Gastroesophageal sphincter (tissue), 4 donors: ENCODE measurements around the gene AGER. TPM values are rescaled to one million over a fixed set of nuclear protein-coding genes. Genes with fewer than 3 reads are reported as not detected.
"Not testable (repeated sequence)": the region's sequence is repeated elsewhere in the genome, so short reads cannot be mapped to it uniquely, and the experiment has no call there.

Source experiments
- ATAC-seq: fragments of 150-250 bp; one replicate; pipeline ENCODE4 v1.9.1; 2016; ENCODE audit warnings: mild to moderate bottlenecking, moderate library complexity
- H3K27ac ChIP-seq, 4 donors: fragments of 200-600 bp; sonication (generic) in 3 of 4; 1 replicate in 3 of 4; 2 replicates in 1 of 4; pipeline ENCODE4 v1.5.1; 2016 to 2019
- H3K27me3 ChIP-seq: fragments of 200-600 bp; sonication (generic); one replicate; pipeline ENCODE4 v1.5.1; 2019
- H3K36me3 ChIP-seq, 2 donors: fragments of 200-600 bp; sonication (generic); one replicate each; pipeline ENCODE4 v1.5.1; 2019; ENCODE audit warnings: control low read depth in 1 of 2
- H3K4me1 ChIP-seq, 3 donors: fragments of 200-600 bp; sonication (generic); 1 replicate in 2 of 3; 2 replicates in 1 of 3; pipeline ENCODE4 v1.5.1; 2016 to 2019; ENCODE audit warnings: control low read depth in 2 of 3
- H3K4me3 ChIP-seq, 2 donors: fragments of 200-600 bp; sonication (generic); one replicate each; pipeline ENCODE4 v1.5.1; 2019; ENCODE audit warnings: mild to moderate bottlenecking in 1 of 2, moderate library complexity in 1 of 2
- H3K9me3 ChIP-seq, 3 donors: fragments of 200-600 bp; sonication (generic); one replicate each; pipeline ENCODE4 v1.5.1; 2017 to 2019; ENCODE audit warnings: control low read depth in 2 of 3
- EP300 ChIP-seq: sonication (generic); formaldehyde crosslinking; IDR thresholded peaks from one replicate; pipeline ENCODE4 v1.6.1; 2017; ENCODE audit warnings: antibody characterized with exemption, mild to moderate bottlenecking
- POLR2A ChIP-seq, 2 donors: fragments of 450-650 bp; IDR thresholded peaks; one replicate each; pipeline ENCODE4 v1.6.1; 2017; ENCODE audit warnings: antibody characterized with exemption in 2 of 2, mild to moderate bottlenecking in 2 of 2, moderate library complexity in 1 of 2
- POLR2AphosphoS5 ChIP-seq: sonication (generic); formaldehyde crosslinking; IDR thresholded peaks from one replicate; pipeline ENCODE4 v1.6.1; 2017; ENCODE audit warnings: antibody characterized with exemption
- whole genome bisulfite sequencing, 2 donors: methylation state at CpG; one replicate each; pipeline ENCODE4 v1.1.5; 2018; ENCODE audit warnings: low coverage in 1 of 2; 5-methylcytosine and 5-hydroxymethylcytosine counted together
- total RNA-seq, 4 donors: library from RNA; depleted of rRNA; stranded (reverse); fragments of >200 nt; gene quantifications; one replicate each; pipeline ENCODE4 v1.1.0, GENCODE V29; 2016
- TF ChIP-seq, protein P1 (sequence below), 4 experiments: fragments of 200-600 bp in 2 of 4; fragments of 450-650 bp in 2 of 4; sonication (generic) in 1 of 4; IDR thresholded peaks; one replicate each; pipeline ENCODE4 v1.5.1; 2017 to 2019; ENCODE audit warnings: antibody characterized with exemption in 4 of 4, mild to moderate bottlenecking in 2 of 4, moderate library complexity in 2 of 4

The AGER gene
- total RNA-seq, 4 donors from 2014 or later, result 1.4 to 2.3 (median 1.6) TPM

DNA sequence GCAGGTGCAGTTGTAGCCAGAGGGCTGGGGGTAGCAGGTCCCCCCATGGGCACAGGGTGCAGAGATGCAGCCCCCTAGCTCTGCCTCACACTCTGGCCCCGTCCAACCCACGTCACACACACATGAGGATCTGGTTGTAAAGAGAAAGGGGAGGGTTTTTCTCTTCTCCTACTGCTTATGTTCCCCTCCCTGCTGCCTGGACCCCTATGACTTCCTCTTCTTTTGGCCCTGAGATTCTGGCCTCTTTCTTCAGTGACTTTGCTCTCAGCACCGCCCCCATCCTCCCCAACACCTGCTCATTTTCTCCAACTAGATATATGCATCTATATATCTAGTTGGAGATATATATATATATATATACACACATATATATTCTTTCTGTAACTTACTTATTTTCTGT lies 30.1 kb upstream of the AGER start:
- Histone ChIP-seq H3K27ac (no peak overlapping the region), H3K36me3 (no peaks in the 10 kb centered on the region), H3K4me3 (no peak overlapping the region), H3K4me1 (no peaks in the 10 kb centered on the region), H3K9me3 (no peaks in the 10 kb centered on the region), H3K27me3 (no peaks in the 10 kb centered on the region)
- TF ChIP-seq POLR2AphosphoS5 (no peak), EP300 (no peak), POLR2A (IDR thresholded peaks at IDR 0.05) (no peak)
- TF ChIP-seq, protein P1, sequence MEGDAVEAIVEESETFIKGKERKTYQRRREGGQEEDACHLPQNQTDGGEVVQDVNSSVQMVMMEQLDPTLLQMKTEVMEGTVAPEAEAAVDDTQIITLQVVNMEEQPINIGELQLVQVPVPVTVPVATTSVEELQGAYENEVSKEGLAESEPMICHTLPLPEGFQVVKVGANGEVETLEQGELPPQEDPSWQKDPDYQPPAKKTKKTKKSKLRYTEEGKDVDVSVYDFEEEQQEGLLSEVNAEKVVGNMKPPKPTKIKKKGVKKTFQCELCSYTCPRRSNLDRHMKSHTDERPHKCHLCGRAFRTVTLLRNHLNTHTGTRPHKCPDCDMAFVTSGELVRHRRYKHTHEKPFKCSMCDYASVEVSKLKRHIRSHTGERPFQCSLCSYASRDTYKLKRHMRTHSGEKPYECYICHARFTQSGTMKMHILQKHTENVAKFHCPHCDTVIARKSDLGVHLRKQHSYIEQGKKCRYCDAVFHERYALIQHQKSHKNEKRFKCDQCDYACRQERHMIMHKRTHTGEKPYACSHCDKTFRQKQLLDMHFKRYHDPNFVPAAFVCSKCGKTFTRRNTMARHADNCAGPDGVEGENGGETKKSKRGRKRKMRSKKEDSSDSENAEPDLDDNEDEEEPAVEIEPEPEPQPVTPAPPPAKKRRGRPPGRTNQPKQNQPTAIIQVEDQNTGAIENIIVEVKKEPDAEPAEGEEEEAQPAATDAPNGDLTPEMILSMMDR (IDR thresholded peaks at IDR 0.05), result no peak
- WGBS, 2 donors, result 54 to 67% methylated on average over 2 to 3 of the region's 3 CpGs
- no peak for ATAC-seq

DNA sequence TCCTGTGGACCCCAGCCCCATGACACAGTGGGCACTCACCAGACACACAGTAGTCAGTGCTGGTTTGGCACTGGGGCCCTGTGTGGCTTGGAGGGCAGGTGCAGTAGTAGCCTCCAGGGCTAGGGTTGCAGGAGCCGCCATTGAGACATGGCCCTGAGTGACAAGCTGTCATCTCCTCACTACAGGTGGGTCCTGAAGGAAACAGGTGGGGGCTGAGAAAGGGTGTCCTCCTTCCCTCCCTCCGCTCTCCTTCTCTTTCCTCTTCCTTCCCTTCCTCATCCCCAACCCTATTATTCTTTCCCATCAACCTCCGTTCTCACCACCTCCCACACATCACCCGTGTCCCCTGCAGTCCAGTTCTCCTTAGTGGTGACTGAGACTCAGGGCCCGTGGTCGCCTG lies 29.6 kb upstream of the AGER start:
- WGBS, 2 donors, result 82% methylated on average over 6 of the region's 6 CpGs; no CpG with 5 or more reads in 1 of the 2 donors
- no peak for ATAC-seq
- H3K27ac ChIP-seq, result no peak overlapping the region

DNA sequence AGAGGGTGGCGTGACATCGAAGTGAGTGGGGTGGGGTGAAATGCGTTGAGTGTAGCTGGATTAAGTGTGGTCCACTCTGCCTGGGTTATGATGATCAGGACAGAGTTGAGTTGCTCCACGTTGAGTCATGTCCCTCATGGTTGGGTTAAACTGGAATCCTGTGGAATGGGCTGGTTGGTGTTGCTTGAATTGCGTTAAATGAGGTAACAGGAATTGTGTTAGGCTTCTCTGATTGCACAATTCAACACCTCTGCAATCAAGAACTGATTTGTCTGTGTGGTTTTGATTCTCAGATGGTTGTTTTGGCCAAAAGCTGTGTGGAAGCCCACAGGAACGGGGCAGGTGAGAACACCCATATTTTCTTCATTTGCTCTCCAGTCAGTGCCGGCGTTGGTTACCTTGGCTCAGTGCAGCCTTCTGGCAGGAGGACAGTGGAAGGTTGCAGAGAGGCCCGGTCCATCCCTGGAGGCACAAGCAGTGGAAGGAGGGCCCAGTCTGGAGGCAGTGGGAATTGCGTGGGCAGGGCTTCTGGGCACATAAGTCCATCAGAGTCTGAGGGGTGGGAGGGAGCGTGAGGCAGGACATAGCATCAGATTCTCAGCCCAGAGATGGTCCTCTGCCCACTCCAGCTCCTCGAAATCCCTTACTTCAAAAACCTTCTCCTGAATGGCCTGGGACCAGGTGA lies 28.2 kb upstream of the AGER start:
- no peak for TF ChIP-seq POLR2A (IDR thresholded peaks at IDR 0.05)
- no peak for TF ChIP-seq POLR2AphosphoS5
- TF ChIP-seq, protein P1 (IDR thresholded peaks at IDR 0.05), result no peak
- TF ChIP-seq EP300, result no peak
- no peaks in the 10 kb centered on the region for H3K36me3 ChIP-seq
- no peak overlapping the region for H3K4me3 ChIP-seq
- no peak overlapping the region for H3K27ac ChIP-seq
- no peak for ATAC-seq
- H3K4me1 ChIP-seq, result no peaks in the 10 kb centered on the region
- no peaks in the 10 kb centered on the region for H3K27me3 ChIP-seq
- 71 to 74% methylated on average over 4 to 6 of the region's 12 CpGs for WGBS, 2 donors
- H3K9me3 ChIP-seq, result no peaks in the 10 kb centered on the region

More for the DNA sequence above, 29.6 kb upstream of the AGER start:
- Histone ChIP-seq H3K36me3 (no peaks in the 10 kb centered on the region), H3K9me3 (no peaks in the 10 kb centered on the region), H3K4me1 (no peaks in the 10 kb centered on the region), H3K4me3 (no peak overlapping the region), H3K27me3 (no peaks in the 10 kb centered on the region)
- TF ChIP-seq POLR2AphosphoS5 (no peak), POLR2A (IDR thresholded peaks at IDR 0.05) (no peak), EP300 (no peak)
- TF ChIP-seq, protein P1 (IDR thresholded peaks at IDR 0.05), result no peak

DNA sequence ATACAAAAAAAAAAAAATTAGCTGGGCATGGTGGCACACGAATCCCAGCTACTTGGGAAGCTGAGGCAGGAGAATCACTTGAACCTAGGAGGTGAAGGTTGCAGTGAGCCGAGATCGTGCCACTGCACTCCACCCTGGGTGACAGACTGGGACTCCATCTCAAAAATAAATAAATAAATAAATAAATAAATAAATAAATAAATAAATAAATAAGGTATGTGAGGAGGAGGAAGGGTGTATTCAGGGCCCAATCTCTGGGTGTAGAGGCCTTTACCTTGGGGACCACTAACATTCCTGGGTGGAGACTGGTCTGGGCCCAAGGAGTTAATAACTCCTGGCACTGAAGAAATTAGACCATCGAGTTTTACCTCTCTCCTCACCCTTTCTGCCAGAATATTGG lies 27.4 kb upstream of the AGER start:
- H3K4me3 ChIP-seq, H3K4me1 ChIP-seq, H3K27me3 ChIP-seq, H3K9me3 ChIP-seq, ATAC-seq, H3K27ac ChIP-seq, H3K36me3 ChIP-seq: not testable (repeated sequence)
- WGBS, 2 donors, result 77 to 86% methylated on average over 3 to 4 of the region's 4 CpGs

DNA sequence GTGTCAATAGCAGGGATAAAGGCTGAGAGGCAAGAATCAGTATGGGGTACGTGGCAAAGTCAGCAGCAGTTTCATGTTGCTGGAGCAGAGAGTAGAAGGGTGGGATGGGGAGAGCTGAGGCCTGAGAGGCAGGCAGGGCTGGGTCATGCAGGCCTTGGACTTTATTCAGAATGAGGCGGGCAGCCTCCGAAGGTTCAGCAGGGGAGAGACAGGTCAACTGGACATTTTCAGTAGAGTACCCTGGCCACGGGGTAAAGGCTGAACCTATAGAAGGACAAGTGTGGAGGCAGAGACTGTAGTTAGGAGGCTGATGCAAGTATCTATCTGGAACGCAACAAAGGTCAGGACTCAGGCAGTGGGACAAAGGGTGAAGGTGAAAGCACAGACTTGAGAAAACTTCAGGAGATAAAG lies 26.1 kb upstream of the AGER start:
- Histone ChIP-seq H3K36me3 (no peaks in the 10 kb centered on the region), H3K27me3 (no peaks in the 10 kb centered on the region), H3K4me3 (no peak overlapping the region), H3K27ac (no peak overlapping the region), H3K4me1 (no peaks in the 10 kb centered on the region), H3K9me3 (no peaks in the 10 kb centered on the region)
- TF ChIP-seq POLR2A (IDR thresholded peaks at IDR 0.05) (no peak), POLR2AphosphoS5 (no peak), EP300 (no peak)
- TF ChIP-seq, protein P1 (IDR thresholded peaks at IDR 0.05), result no peak
- WGBS, 2 donors, result 76 to 90% methylated on average over 3 to 4 of the region's 5 CpGs
- no peak for ATAC-seq
